Left colon (tissue), 2 donors: Measurements from ENCODE around the gene TOMM6. TPM values are rescaled to one million over a fixed set of nuclear protein-coding genes. Genes with fewer than 3 reads are reported as not detected.
A peak's percentile ranks its signal among the peaks of the same experiment; 100 is the strongest.

Source experiments
- ATAC-seq: fragments of 200-7000 bp; cut with Tn5 transposase; one replicate; pipeline ENCODE4 v1.9.1; 2020; ENCODE audit warnings: mild to moderate bottlenecking, moderate library complexity
- DNase-seq, 2 donors: peaks; one replicate each; pipeline ENCODE4 v3.0.0-alpha.2; 2020
- intact Hi-C, 2 donors: fragments of 100-400 bp; cut with DNase I in 1 of 2; cut with micrococcal nuclease in 1 of 2; formaldehyde crosslinking; loops; one replicate each; pipeline versions ENCODE4 v1.11.2 to v1.14.0; 2022; cut with DNase I, micrococcal nuclease
- long read RNA-seq: library from polyadenylated mRNA; unstranded; transcript quantifications from one replicate; pipeline ENCODE4 v2.0.0, GENCODE V29; 2021
- total RNA-seq, 2 donors: library from RNA; stranded (reverse); fragmentation: NEBNext Ultra II Directional; extraction: Animal tissue kit (Norgen Biotek cat#: 25700); gene quantifications; one replicate each; pipeline ENCODE4 v1.2.1, GENCODE V29; 2021
- donor health status: DM: no; HTN: no; CAD: no.
- donor health status: DM: yes; HTN: yes; CAD: no.

TOMM6 gene
- 10 to 100 TPM; 97.1 to 98.4 TPM for total RNA-seq
- long read RNA-seq, transcript TOMM6-201 (3 exons, 595 nt) = major isoform, 10 of 15 reads
- long read RNA-seq, partial matches to known transcripts = 0 of 15 reads
- long read RNA-seq, other reads (novel, unspliced or antisense) = 1 of 15 reads

- DNase-seq = peak; percentile 95 to 97
- intact Hi-C loops = loop anchor here (5.0 to 10.0 kb wide), 2 partner anchors 135 to 257 kb away; partner anchors contain the start of genes BYSL (in 1 of the 2) and MED20 (in 1 of the 2)
- ATAC-seq = peak; percentile 84
These were observed at the start of gene TOMM6 for GRCh38 chr6:41787219-41787917. TOMM6 (plus strand) TSS chr6:41787694; CDS start chr6:41787698, 4 bp downstream.

- DNase-seq (no peak), ATAC-seq (no peak)
- intact Hi-C loops = no loop called here
These were observed 48.5 kb upstream of the TOMM6 start for GRCh38 chr6:41739041-41739440.

- DNase-seq = peak in 1 of 2 donors; percentile 40
- peak; percentile 21 for ATAC-seq
These were observed 46.9 kb upstream of the TOMM6 start for GRCh38 chr6:41740366-41741162.

GRCh38 chr6:41741625-41742490, 45.6 kb upstream of the TOMM6 start:
- intact Hi-C loops = no loop called here
- peak; percentile 84 for ATAC-seq
- DNase-seq = peak; percentile 71 to 87

More at GRCh38 chr6:41740366-41741162, 46.9 kb upstream of the TOMM6 start:
- intact Hi-C loops = no loop called here

GRCh38 chr6:41743406-41744235, 43.9 kb upstream of the TOMM6 start:
- ATAC-seq (no peak), DNase-seq (no peak)
- intact Hi-C loops = no loop called here

- intact Hi-C loops = no loop called here
- ATAC-seq (no peak), DNase-seq (no peak)
These were observed 43.2 kb upstream of the TOMM6 start for GRCh38 chr6:41744236-41744787.

- ATAC-seq (no peak), DNase-seq (no peak)
- intact Hi-C loops = no loop called here
These were observed 41.4 kb upstream of the TOMM6 start for GRCh38 chr6:41746107-41746506.

GRCh38 chr6:41747256-41748101, 40.0 kb upstream of the TOMM6 start, which contains the start of gene PGC:
PGC (minus strand) TSS chr6:41747397; CDS start chr6:41747334, 63 bp downstream.
- intact Hi-C loops = no loop called here
- DNase-seq (no peak), ATAC-seq (no peak)

- ATAC-seq = no peak
- intact Hi-C loops = no loop called here
These were observed 39.4 kb upstream of the TOMM6 start for GRCh38 chr6:41748102-41748477.

GRCh38 chr6:41748542-41748941, 39.0 kb upstream of the TOMM6 start:
- DNase-seq = no peak
- no peak for ATAC-seq
- intact Hi-C loops = no loop called here

More at GRCh38 chr6:41748102-41748477, 39.4 kb upstream of the TOMM6 start:
- DNase-seq = no peak

- ATAC-seq = no peak
- no peak for DNase-seq
- intact Hi-C loops = no loop called here
These were observed 37.1 kb upstream of the TOMM6 start for GRCh38 chr6:41750374-41750773.

GRCh38 chr6:41755895-41756294, 31.6 kb upstream of the TOMM6 start:
- intact Hi-C loops = no loop called here
- DNase-seq = no peak
- no peak for ATAC-seq

GRCh38 chr6:41756354-41756753, 31.1 kb upstream of the TOMM6 start:
- no peak for ATAC-seq
- intact Hi-C loops = no loop called here
- no peak for DNase-seq

GRCh38 chr6:41757271-41757670, 30.2 kb upstream of the TOMM6 start:
- intact Hi-C loops = no loop called here
- no peak for DNase-seq
- ATAC-seq = no peak

GRCh38 chr6:41757931-41758640, 29.4 kb upstream of the TOMM6 start:
- no peak for ATAC-seq
- intact Hi-C loops = no loop called here
- DNase-seq = no peak

- ATAC-seq (no peak), DNase-seq (no peak)
- intact Hi-C loops = no loop called here
These were observed 28.9 kb upstream of the TOMM6 start for GRCh38 chr6:41758641-41759035.
